Central memory CD8-positive, alpha-beta T cell (primary cell): ENCODE results near the gene FAM241B.

Experiments
- ATAC-seq: fragments of 150-1000 bp; cut with Tn5 transposase; replicated peaks from 2 replicates; pipeline ENCODE4 v1.10.0; 2022; ENCODE audit warnings: mild to moderate bottlenecking, moderate FRiP score, moderate number of reproducible peaks; ENCODE audit not compliant: poor library complexity, severe bottlenecking; ENCODE audit errors: extremely low read depth
- DNase-seq, 2 donors: peaks; one replicate each; pipeline ENCODE4 v3.0.0; 2021; ENCODE audit warnings: low spot score in 2 of 2
- H3K27ac Mint-ChIP-seq: one replicate; pipeline ENCODE4 v1.8.0; 2022; ENCODE audit warnings: low read depth, mild to moderate bottlenecking, moderate library complexity, mixed read lengths
- H3K27me3 Mint-ChIP-seq: one replicate; pipeline ENCODE4 v1.8.0; 2022; ENCODE audit warnings: mixed read lengths
- H3K36me3 Mint-ChIP-seq: one replicate; pipeline ENCODE4 v1.8.0; 2022; ENCODE audit warnings: mild to moderate bottlenecking, moderate library complexity, mixed read lengths; ENCODE audit not compliant: insufficient read depth
- H3K4me1 Mint-ChIP-seq: one replicate; pipeline ENCODE4 v1.8.0; 2022; ENCODE audit warnings: mixed read lengths
- H3K4me3 Mint-ChIP-seq: one replicate; pipeline ENCODE4 v1.8.0; 2022; ENCODE audit warnings: mild to moderate bottlenecking, moderate library complexity, mixed read lengths
- H3K9me3 Mint-ChIP-seq: one replicate; pipeline ENCODE4 v1.8.0; 2022; ENCODE audit warnings: mixed read lengths

The FAM241B gene

DNA sequence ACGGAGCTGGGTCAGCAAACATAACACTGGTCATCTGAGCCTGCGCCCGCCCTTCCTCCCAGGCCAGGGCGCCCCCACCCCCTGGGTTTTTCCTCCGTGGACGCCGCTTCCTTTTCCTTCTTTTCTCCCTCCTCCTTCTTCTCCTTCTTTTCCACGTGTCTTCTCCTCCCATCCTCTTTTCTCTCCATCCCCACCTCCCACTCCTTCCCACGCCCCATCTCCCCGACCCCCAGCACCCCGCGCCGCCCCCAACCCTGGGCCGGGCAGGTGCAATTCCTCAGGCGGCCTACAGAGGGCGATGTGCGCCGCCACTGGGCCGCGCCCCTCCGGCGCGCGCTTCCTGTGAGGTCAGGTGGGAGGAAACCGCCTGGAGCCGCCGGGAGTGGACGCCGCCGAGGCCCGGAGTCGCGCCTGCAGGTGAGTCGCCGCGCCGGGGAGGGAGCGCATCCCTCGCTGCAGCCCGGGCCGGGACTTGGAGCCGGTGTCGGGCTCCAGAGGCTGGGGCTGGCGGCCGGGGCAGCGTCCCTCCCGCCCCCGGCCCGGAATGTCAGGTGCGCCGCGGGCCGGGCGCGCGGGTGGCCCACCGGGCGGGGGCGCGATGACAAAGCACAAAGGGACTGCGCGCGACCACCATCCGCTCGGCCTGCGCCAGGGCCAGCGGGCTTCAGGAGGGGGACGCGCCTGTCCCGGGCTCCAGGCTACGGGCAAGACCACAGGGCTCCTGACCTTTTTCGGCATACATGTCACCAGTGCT, at the start of gene FAM241B:
Gene FAM241B, plus strand, starts transcription at position 351 of the 754 bp plus-strand sequence. CDS start 1,497 bp downstream, outside the sequence.
- ATAC-seq (peak; percentile 85), DNase-seq (peak; percentile 51 to 54)
- peaks cover 9% of the 10 kb centered on the region for H3K36me3 Mint-ChIP-seq
- H3K27ac Mint-ChIP-seq = peak within 1 kb of the TSS; percentile 56
- no peaks in the 10 kb centered on the region for H3K9me3 Mint-ChIP-seq
- H3K27me3 Mint-ChIP-seq = no peaks in the 10 kb centered on the region
- H3K4me3 Mint-ChIP-seq = peak within 1 kb of the TSS; percentile 71
- H3K4me1 Mint-ChIP-seq = peaks cover 14% of the 10 kb centered on the region

- H3K9me3 Mint-ChIP-seq = no peaks in the 10 kb centered on the region
- no peak overlapping the region for H3K27ac Mint-ChIP-seq
- no peak for DNase-seq
- H3K4me3 Mint-ChIP-seq = no peak overlapping the region
- H3K4me1 Mint-ChIP-seq = no peaks in the 10 kb centered on the region
- ATAC-seq = no peak
- H3K36me3 Mint-ChIP-seq = no peaks in the 10 kb centered on the region
- H3K27me3 Mint-ChIP-seq = peaks cover 62% of the 10 kb centered on the region
These were observed 49.6 kb upstream of the FAM241B start for GRCh38 chr10:69580435-69580834.

DNA sequence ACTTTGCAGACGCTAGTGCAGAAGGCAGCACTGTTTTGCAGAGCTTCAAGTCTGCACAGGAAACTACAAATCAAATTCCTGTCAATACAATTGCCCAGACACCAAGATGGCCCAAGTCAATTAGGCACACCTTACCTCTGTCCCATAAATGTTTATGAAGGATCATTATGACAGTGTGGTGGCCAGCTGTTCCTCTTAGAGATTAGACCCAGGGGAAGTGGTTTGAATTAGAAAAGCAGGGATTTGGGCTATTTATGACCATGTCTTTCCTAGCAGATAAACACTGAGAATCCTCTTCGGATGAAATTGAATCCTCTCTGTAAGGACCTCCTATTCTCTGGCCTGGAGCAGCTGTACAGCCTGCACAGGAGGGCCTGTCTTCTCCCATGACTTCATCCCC, 46.9 kb upstream of the FAM241B start:
- no peak for DNase-seq
- H3K4me1 Mint-ChIP-seq = peaks cover 4% of the 10 kb centered on the region
- ATAC-seq = no peak

GRCh38 chr10:69584624-69585023, 45.4 kb upstream of the FAM241B start:
- Mint-ChIP-seq H3K9me3 (no peaks in the 10 kb centered on the region), H3K36me3 (no peaks in the 10 kb centered on the region), H3K27ac (no peak overlapping the region), H3K4me3 (no peak overlapping the region), H3K4me1 (peaks cover 16% of the 10 kb centered on the region), H3K27me3 (peaks cover 20% of the 10 kb centered on the region)
- DNase-seq (no peak), ATAC-seq (no peak)

More for the DNA sequence above, 46.9 kb upstream of the FAM241B start:
- Mint-ChIP-seq H3K27ac (no peak overlapping the region), H3K9me3 (no peaks in the 10 kb centered on the region), H3K4me3 (no peak overlapping the region), H3K27me3 (peaks cover 35% of the 10 kb centered on the region), H3K36me3 (no peaks in the 10 kb centered on the region)

DNA sequence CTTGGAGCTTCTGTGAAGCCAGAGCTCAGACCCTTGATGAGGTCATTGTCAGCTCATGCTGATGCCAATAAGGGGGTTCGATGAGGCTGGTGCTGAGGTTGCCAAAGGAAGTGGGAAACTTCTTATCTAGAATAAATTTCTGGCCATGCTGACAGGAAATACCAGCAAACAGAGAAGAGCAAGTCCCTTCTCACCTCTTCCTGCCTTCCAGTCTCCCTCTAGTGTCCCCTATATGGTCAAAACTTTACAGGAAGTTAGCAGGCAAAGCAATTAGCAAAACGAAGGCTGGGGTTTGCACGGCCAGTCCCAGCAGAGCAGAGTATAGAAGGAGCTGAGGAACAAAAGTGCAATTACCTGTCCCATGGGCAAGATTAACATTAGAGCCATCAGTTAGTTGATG, 41.7 kb upstream of the FAM241B start:
- Mint-ChIP-seq H3K36me3 (no peaks in the 10 kb centered on the region), H3K27me3 (no peaks in the 10 kb centered on the region), H3K4me1 (peaks cover 16% of the 10 kb centered on the region), H3K27ac (no peak overlapping the region), H3K9me3 (no peaks in the 10 kb centered on the region), H3K4me3 (no peak overlapping the region)
- DNase-seq (no peak), ATAC-seq (no peak)

GRCh38 chr10:69600761-69601330, 29.2 kb upstream of the FAM241B start:
- H3K9me3 Mint-ChIP-seq = no peaks in the 10 kb centered on the region
- H3K27me3 Mint-ChIP-seq = peaks cover 75% of the 10 kb centered on the region
- ATAC-seq (no peak), DNase-seq (no peak)
- H3K36me3 Mint-ChIP-seq = no peaks in the 10 kb centered on the region
- H3K4me1 Mint-ChIP-seq = no peaks in the 10 kb centered on the region
- no peak overlapping the region for H3K4me3 Mint-ChIP-seq
- H3K27ac Mint-ChIP-seq = no peak overlapping the region

DNA sequence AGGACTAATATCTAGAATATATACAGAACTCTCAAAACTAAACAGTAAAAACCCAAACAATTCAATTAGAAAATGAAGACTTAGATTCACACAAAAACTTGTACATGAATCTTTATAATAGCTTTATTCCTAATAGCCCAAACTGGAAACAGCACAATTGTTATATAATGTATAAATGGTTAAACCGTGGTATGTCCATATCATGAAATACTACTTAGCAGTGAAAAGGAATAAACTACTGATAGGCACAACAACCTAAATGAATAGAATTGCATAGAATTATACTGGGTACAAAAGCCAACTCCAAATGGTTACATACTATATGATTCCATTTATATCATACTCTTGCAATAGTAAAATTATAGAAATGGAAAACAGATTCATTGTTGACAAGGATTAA, 21.0 kb upstream of the FAM241B start:
- no peak overlapping the region for H3K27ac Mint-ChIP-seq
- no peak for DNase-seq
- H3K36me3 Mint-ChIP-seq = no peaks in the 10 kb centered on the region
- H3K9me3 Mint-ChIP-seq = no peaks in the 10 kb centered on the region
- no peak overlapping the region for H3K4me3 Mint-ChIP-seq
- H3K4me1 Mint-ChIP-seq = no peaks in the 10 kb centered on the region
- no peak for ATAC-seq
- H3K27me3 Mint-ChIP-seq = peaks cover 18% of the 10 kb centered on the region

DNA sequence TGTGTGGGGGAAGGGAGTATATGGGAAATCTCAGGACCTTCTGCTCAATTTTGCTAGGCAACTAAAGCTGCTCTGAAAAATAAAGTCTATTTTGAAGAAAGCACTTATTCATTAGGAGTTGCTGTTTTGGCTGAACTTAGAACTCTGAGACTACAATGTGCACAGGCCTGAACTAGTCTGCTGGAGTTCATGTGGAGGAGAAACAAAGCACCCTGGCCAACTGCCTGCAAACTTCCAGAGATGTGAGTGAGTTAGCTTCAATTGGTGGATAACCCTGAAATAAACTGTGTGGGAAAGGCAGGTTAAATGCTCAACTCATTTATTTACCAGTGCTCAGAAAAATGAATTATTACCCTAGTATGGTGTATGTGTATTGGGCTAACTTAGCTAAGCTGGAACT, 17.3 kb upstream of the FAM241B start:
- Mint-ChIP-seq H3K27me3 (peaks cover 14% of the 10 kb centered on the region), H3K4me1 (no peaks in the 10 kb centered on the region), H3K4me3 (no peak overlapping the region), H3K27ac (no peak overlapping the region), H3K36me3 (no peaks in the 10 kb centered on the region), H3K9me3 (no peaks in the 10 kb centered on the region)
- DNase-seq (no peak), ATAC-seq (no peak)

DNA sequence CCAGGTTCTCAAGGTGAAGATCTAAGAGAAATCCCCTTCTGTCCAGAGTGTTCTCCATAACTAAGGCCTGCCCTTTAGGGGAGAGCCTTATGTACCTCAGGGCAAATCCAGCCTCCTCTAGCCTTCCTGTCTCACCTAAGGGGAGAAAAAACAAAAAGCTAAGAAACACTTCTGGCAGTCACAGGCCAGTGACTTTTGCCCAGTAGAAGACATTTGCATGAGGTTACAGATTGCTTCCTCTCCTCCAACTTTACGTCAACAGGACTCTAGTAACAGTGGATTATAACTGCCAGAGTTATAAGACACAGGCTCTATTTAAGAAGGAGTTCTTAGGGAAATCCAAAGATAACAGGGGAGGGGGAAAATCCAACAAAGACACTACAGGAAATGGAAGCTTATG, 15.9 kb upstream of the FAM241B start:
- Mint-ChIP-seq H3K27ac (no peak overlapping the region), H3K4me3 (no peak overlapping the region), H3K36me3 (no peaks in the 10 kb centered on the region), H3K27me3 (peaks cover 17% of the 10 kb centered on the region), H3K4me1 (no peaks in the 10 kb centered on the region), H3K9me3 (no peaks in the 10 kb centered on the region)
- no peak for ATAC-seq
- no peak for DNase-seq

DNA sequence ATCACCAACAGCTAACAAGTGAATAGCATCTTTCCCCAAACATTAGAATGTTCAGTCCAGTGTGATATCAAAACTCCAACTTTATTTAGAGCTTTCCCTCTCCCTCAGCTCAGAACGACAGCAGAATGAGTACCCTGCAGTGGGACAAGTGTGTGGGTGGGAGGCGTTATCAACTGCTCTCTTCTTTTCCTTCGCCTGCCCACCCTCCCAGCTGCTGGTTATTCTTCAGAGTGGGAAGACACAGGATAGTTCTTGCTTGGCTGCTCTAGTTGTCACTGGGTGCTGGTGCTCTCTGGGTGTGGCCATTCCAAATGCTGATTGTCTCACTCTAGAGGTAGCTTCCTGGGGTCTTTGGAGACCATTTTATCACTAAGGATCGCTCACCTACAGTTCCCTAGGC, 13.7 kb upstream of the FAM241B start:
- no peak overlapping the region for H3K27ac Mint-ChIP-seq

DNA sequence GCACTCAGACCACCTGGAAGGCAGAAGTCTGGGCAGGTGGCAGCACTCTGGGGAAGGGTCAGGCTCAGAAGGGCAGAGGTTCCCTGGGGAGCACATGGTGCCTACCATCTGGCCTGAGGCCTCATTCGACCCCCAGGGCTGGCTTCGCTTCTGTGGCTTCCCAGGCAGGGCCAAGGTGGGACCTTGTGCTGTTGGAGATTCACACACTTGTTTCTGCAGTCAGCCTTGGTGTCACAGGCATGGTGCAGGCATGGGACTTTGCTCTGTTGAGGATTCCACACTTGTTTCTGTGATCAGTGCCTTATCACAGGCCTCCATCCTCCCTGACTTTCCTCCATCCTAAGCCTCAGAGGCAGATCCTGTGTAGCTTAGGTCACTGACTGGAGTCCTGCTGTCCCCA, 11.3 kb upstream of the FAM241B start:
- H3K27me3 Mint-ChIP-seq = peaks cover 17% of the 10 kb centered on the region
- DNase-seq (no peak), ATAC-seq (no peak)
- H3K36me3 Mint-ChIP-seq = no peaks in the 10 kb centered on the region
- no peak overlapping the region for H3K4me3 Mint-ChIP-seq
- peaks cover 3% of the 10 kb centered on the region for H3K9me3 Mint-ChIP-seq
- H3K27ac Mint-ChIP-seq = no peak overlapping the region
- H3K4me1 Mint-ChIP-seq = peaks cover 14% of the 10 kb centered on the region

More for the DNA sequence above, 13.7 kb upstream of the FAM241B start:
- ATAC-seq (no peak), DNase-seq (no peak)
- peaks cover 7% of the 10 kb centered on the region for H3K4me1 Mint-ChIP-seq
- no peak overlapping the region for H3K4me3 Mint-ChIP-seq
- H3K9me3 Mint-ChIP-seq = no peaks in the 10 kb centered on the region
- H3K36me3 Mint-ChIP-seq = no peaks in the 10 kb centered on the region
- peaks cover 17% of the 10 kb centered on the region for H3K27me3 Mint-ChIP-seq

- Mint-ChIP-seq H3K9me3 (peaks cover 6% of the 10 kb centered on the region), H3K27me3 (peaks cover 17% of the 10 kb centered on the region), H3K4me1 (peaks cover 23% of the 10 kb centered on the region), H3K27ac (no peak overlapping the region), H3K36me3 (no peaks in the 10 kb centered on the region), H3K4me3 (no peak overlapping the region)
- no peak for DNase-seq
- ATAC-seq = no peak
These were observed 10.4 kb upstream of the FAM241B start for GRCh38 chr10:69619626-69620025.

DNA sequence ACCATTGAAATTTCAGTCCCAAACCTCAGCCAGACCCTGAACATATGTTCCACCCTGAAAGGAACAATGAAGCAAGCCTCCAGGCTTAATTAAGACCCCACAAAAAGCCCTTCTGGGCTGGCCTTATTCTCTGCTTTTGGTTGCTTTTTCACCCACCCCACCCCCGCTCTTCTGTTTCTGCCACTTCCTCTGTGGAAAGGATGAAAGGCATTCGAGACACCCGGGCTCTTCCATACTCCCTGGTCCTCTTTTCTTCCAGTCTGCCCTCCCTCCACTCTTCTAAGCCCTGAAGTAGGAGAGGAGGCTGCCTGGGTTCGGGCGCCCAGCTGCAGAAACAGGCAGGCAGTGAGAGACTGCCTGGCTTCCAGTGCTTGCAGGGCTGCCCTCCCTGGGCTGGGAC, 9.4 kb upstream of the FAM241B start:
- DNase-seq (no peak), ATAC-seq (no peak)
- H3K27me3 Mint-ChIP-seq = peaks cover 17% of the 10 kb centered on the region
- H3K27ac Mint-ChIP-seq = no peak overlapping the region
- H3K36me3 Mint-ChIP-seq = no peaks in the 10 kb centered on the region
- no peak overlapping the region for H3K4me3 Mint-ChIP-seq
- peaks cover 24% of the 10 kb centered on the region for H3K4me1 Mint-ChIP-seq
- H3K9me3 Mint-ChIP-seq = peaks cover 6% of the 10 kb centered on the region
